KBM-7 (cell line): ENCODE measurements around the gene ADRM1.

Source experiments
- DNase-seq: peaks from one replicate; pipeline ENCODE4 v3.0.0-alpha.2; 2015
- in situ Hi-C: fragments of 300-500 bp; cut with MboI; formaldehyde crosslinking; loops from 2 replicates; pipeline ENCODE4 v1.14.3; 2020; ENCODE audit warnings: low sequenced_read_pairs, low pct_unique_long_range_greater_than_20kb, mixed read lengths

The ADRM1 gene

GRCh38 chr20:62330576-62331317 is 27.9 kb downstream of the ADRM1 start:
- DNase-seq, result no peak
- in situ Hi-C loops, result no loop called here

- in situ Hi-C loops, result no loop called here
- DNase-seq, result no peak
Observed at GRCh38 chr20:62331347-62331746, 28.6 kb downstream of the ADRM1 start.

- in situ Hi-C loops, result no loop called here
- no peak for DNase-seq
Observed at GRCh38 chr20:62332421-62332820, 29.6 kb downstream of the ADRM1 start.

- no peak for DNase-seq
- in situ Hi-C loops, result no loop called here
Observed at GRCh38 chr20:62332989-62333819, 30.4 kb downstream of the ADRM1 start.

- in situ Hi-C loops, result no loop called here
- DNase-seq, result no peak
Observed at GRCh38 chr20:62333820-62334595, 31.2 kb downstream of the ADRM1 start.

- DNase-seq, result no peak
- in situ Hi-C loops, result no loop called here
Observed at GRCh38 chr20:62334881-62335280, 32.1 kb downstream of the ADRM1 start.

GRCh38 chr20:62335532-62335931 is 32.7 kb downstream of the ADRM1 start:
- no peak for DNase-seq
- in situ Hi-C loops, result no loop called here

GRCh38 chr20:62336329-62336728 is 33.5 kb downstream of the ADRM1 start:
- DNase-seq, result no peak
- in situ Hi-C loops, result no loop called here

- no peak for DNase-seq
- in situ Hi-C loops, result no loop called here
Observed at GRCh38 chr20:62336775-62337557, 34.2 kb downstream of the ADRM1 start.

- in situ Hi-C loops, result no loop called here
Observed at GRCh38 chr20:62337558-62338293, 34.9 kb downstream of the ADRM1 start.

GRCh38 chr20:62338294-62338620 is 35.5 kb downstream of the ADRM1 start:
- no peak for DNase-seq
- in situ Hi-C loops, result no loop called here

More at GRCh38 chr20:62337558-62338293, 34.9 kb downstream of the ADRM1 start:
- no peak for DNase-seq

- DNase-seq, result no peak
- in situ Hi-C loops, result no loop called here
Observed at GRCh38 chr20:62339647-62340062, 36.9 kb downstream of the ADRM1 start.

- in situ Hi-C loops, result no loop called here
- no peak for DNase-seq
Observed at GRCh38 chr20:62342910-62343309, 40.1 kb downstream of the ADRM1 start.

GRCh38 chr20:62344092-62344491 is 41.3 kb downstream of the ADRM1 start:
- in situ Hi-C loops, result no loop called here
- no peak for DNase-seq

GRCh38 chr20:62344782-62345181 is 42.0 kb downstream of the ADRM1 start:
- DNase-seq, result no peak
- in situ Hi-C loops, result no loop called here

- DNase-seq, result no peak
- in situ Hi-C loops, result no loop called here
Observed at GRCh38 chr20:62345681-62346370, 43.0 kb downstream of the ADRM1 start.

- in situ Hi-C loops, result no loop called here
- DNase-seq, result no peak
Observed at GRCh38 chr20:62346398-62347150, 43.8 kb downstream of the ADRM1 start.

GRCh38 chr20:62347151-62347404 is 44.3 kb downstream of the ADRM1 start:
- DNase-seq, result no peak
- in situ Hi-C loops, result no loop called here
